T-helper 22 cell (primary cell): Measurements from ENCODE around the gene SLC28A3.
"Not testable (repeated sequence)": the region's sequence is repeated elsewhere in the genome, so short reads cannot be mapped to it uniquely, and the experiment has no call there.

Experiments
- DNase-seq: peaks from one replicate; pipeline ENCODE4 v3.0.0-alpha.2; 2020; ENCODE audit warnings: low read depth

Gene SLC28A3

GRCh38 chr9:84340535-84340934, at the start of gene SLC28A3:
SLC28A3 (minus strand) TSS chr9:84340758; CDS start chr9:84340633, 125 bp downstream.
- DNase-seq = no peak

- DNase-seq = not testable (repeated sequence)
These were observed 49.7 kb upstream of the SLC28A3 start for GRCh38 chr9:84390254-84390653.

- DNase-seq = no peak
These were observed 47.3 kb upstream of the SLC28A3 start for GRCh38 chr9:84387821-84388220.

GRCh38 chr9:84386753-84387152, 46.2 kb upstream of the SLC28A3 start:
- DNase-seq = no peak

- no peak for DNase-seq
These were observed 45.0 kb upstream of the SLC28A3 start for GRCh38 chr9:84385386-84386040.

- DNase-seq = no peak
These were observed 44.1 kb upstream of the SLC28A3 start for GRCh38 chr9:84384617-84385016.

GRCh38 chr9:84383178-84383577, 42.6 kb upstream of the SLC28A3 start:
- DNase-seq = no peak

- DNase-seq = no peak
These were observed 42.2 kb upstream of the SLC28A3 start for GRCh38 chr9:84382720-84383119.

GRCh38 chr9:84381508-84381907, 41.0 kb upstream of the SLC28A3 start:
- DNase-seq = no peak

- DNase-seq = no peak
These were observed 39.2 kb upstream of the SLC28A3 start for GRCh38 chr9:84379740-84380139.

- no peak for DNase-seq
These were observed 35.4 kb upstream of the SLC28A3 start for GRCh38 chr9:84375954-84376353.

- DNase-seq = no peak
These were observed 34.0 kb upstream of the SLC28A3 start for GRCh38 chr9:84374516-84374915.

- no peak for DNase-seq
These were observed 33.5 kb upstream of the SLC28A3 start for GRCh38 chr9:84374013-84374412.

GRCh38 chr9:84371737-84372136, 31.2 kb upstream of the SLC28A3 start:
- no peak for DNase-seq

GRCh38 chr9:84368601-84369000, 28.0 kb upstream of the SLC28A3 start:
- DNase-seq = no peak

GRCh38 chr9:84367726-84368125, 27.2 kb upstream of the SLC28A3 start:
- DNase-seq = not testable (repeated sequence)

GRCh38 chr9:84366683-84367082, 26.1 kb upstream of the SLC28A3 start:
- no peak for DNase-seq

- not testable (repeated sequence) for DNase-seq
These were observed 24.4 kb upstream of the SLC28A3 start for GRCh38 chr9:84364894-84365490.

GRCh38 chr9:84361645-84362044, 21.1 kb upstream of the SLC28A3 start:
- no peak for DNase-seq

GRCh38 chr9:84357275-84357674, 16.7 kb upstream of the SLC28A3 start:
- DNase-seq = no peak

GRCh38 chr9:84354035-84354434, 13.5 kb upstream of the SLC28A3 start:
- no peak for DNase-seq

GRCh38 chr9:84349671-84350070, 9.1 kb upstream of the SLC28A3 start:
- no peak for DNase-seq

- no peak for DNase-seq
These were observed 2.6 kb upstream of the SLC28A3 start for GRCh38 chr9:84343111-84343521.

- no peak for DNase-seq
These were observed 596 bp downstream of the SLC28A3 start for GRCh38 chr9:84339962-84340361.
